T-helper 2 cell (primary cell): ENCODE measurements around the gene TICAM2.

ENCODE experiments used
- DNase-seq, 5 experiments: peaks; one replicate each; pipeline versions ENCODE4 v3.0.0 to v3.0.0-alpha.2; 2012 to 2022

The TICAM2 gene

DNA sequence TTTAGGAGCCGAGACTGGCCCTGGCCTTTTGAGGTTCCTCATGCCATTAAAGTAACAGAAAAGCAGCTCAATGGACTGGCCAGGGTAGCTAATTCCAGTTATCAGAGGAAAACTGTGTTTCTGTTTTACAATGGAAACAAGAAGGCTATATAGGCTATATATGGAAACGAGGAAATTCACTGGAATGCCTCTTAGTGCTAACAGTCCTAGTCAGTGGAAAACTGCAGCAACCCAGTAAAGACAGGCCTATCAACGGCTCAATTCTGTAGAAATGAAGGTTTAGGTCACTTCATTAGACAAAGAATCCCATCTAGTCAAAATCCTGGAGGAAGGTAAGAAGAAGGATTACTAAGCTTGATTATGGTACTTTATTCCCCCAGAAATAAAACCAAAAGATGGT is 3.2 kb upstream of the TICAM2 start:
- DNase-seq = no peak

DNA sequence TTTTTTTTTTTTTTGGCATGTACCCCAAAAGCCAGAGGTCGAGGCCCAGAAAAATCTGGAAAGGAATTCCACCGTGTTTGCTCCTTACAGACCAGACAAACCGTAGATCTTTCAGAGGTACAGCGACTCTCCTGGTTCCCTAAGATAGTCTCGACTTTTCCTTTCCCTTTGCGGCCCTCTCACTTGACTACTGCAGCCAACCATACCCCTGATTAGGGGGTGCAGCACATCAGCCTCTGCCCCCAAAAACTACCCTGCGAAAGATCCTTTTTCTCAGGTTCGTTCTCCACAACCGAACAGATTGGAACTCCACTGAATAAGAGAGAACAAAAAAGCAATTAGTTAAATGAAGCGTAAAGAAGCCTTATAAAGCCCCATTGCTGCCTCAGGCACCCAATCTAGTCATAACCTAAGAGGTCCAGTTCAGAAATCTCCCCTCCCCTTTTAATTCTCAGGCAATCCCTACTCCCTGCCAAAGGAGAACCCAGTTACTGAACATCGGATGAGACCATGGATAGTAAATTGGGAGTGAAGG is 379 bp upstream of the TICAM2 start:
- no peak for DNase-seq

DNA sequence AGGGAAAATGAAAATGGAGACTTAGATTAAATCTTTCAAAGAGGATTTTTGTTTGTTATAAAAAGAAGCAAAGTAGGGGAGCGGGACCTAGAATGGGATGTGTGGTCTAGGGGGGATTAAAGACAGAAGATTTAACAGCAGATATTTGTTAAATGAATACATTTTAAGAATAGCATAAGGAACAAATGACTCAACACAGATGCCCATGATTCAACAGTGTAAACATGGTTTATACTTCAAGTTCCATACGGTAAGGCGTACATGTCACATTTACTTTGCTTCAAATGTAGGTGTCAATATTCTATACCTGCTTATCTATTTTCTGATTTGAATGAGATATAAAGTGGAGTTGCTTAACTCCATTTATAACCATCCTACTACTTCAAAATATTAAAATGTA is 1.5 kb downstream of the TICAM2 start:
- DNase-seq = peak in 1 of 5 experiments; percentile 23

GRCh38 chr5:115599924-115600323 is 2.4 kb downstream of the TICAM2 start:
- DNase-seq = no peak

- DNase-seq = peak in 1 of 5 experiments; percentile 40
Observed at GRCh38 chr5:115599502-115599901, 2.8 kb downstream of the TICAM2 start.

- DNase-seq = no peak
Observed at GRCh38 chr5:115594128-115595047, 7.9 kb downstream of the TICAM2 start.

- DNase-seq = no peak
Observed at GRCh38 chr5:115589043-115589442, 13.2 kb downstream of the TICAM2 start.

GRCh38 chr5:115588640-115589039 is 13.6 kb downstream of the TICAM2 start:
- DNase-seq = no peak

- peak in 1 of 5 experiments; percentile 28 for DNase-seq
Observed at GRCh38 chr5:115586525-115587146, 15.6 kb downstream of the TICAM2 start.

- no peak for DNase-seq
Observed at GRCh38 chr5:115585265-115585664, 17.0 kb downstream of the TICAM2 start.

DNA sequence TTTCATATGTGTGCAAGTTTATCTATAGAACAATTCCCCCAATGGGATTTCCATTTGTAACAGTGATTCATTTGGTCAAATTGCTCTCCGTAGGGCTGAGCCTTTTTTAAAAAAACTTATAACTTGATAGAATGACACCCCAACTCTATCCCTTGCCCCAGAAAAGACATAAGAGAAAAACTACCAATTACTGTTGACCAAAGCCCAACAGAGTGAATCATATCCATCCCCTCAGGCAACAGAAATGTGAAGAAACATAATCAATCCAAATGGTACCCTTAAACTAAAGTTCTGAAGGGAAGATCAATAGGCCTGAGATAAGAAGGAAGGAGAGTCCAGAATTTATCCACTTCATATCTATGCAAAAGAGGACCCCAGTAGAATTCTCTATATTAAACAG is 17.8 kb downstream of the TICAM2 start:
- no peak for DNase-seq

DNA sequence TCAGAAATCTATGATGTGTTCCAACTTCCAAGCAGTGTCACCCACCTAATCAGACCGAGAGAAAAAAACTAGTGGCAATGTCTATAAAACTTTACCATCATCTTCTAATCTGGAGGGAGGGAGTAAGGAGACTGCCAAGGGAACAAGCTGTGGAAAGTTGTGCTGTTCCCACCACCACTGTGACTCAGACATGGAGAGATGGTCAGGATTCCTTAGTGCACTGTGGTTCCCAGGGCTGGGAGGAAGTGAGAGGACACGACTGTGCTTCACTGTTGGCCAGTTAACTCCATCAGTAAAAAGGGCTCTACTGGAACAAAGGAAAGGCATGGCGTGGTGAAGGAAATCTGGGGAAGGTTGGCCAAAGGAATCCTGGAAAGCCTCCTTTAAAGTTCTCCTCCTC is 18.8 kb downstream of the TICAM2 start:
- DNase-seq = no peak

- no peak for DNase-seq
Observed at GRCh38 chr5:115580941-115581340, 21.3 kb downstream of the TICAM2 start.

GRCh38 chr5:115579747-115580173 is 22.5 kb downstream of the TICAM2 start:
- DNase-seq = no peak

- no peak for DNase-seq
Observed at GRCh38 chr5:115579216-115579615, 23.1 kb downstream of the TICAM2 start.

GRCh38 chr5:115578657-115579056 is 23.6 kb downstream of the TICAM2 start:
- DNase-seq = no peak

GRCh38 chr5:115577741-115578140 is 24.5 kb downstream of the TICAM2 start:
- DNase-seq = no peak

DNA sequence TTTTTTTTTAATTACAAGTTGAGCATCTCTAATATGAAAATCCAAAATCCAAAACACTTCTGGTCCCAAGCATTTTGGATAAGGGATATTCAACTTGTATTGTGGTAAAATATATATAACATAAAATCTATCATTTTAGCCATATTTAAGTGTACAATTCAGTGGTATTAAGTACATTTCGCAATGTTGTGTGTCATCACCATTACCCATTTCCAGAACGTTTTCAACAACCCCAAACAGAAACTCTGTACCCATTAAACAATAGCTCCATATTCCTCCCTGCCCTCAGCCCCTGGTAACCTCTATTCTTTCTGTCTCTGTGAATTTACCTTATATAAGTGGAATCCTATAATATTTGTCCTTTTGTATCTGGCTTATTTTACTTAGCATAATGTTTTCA is 24.9 kb downstream of the TICAM2 start:
- DNase-seq = no peak

GRCh38 chr5:115575167-115576070 is 26.9 kb downstream of the TICAM2 start:
- no peak for DNase-seq

DNA sequence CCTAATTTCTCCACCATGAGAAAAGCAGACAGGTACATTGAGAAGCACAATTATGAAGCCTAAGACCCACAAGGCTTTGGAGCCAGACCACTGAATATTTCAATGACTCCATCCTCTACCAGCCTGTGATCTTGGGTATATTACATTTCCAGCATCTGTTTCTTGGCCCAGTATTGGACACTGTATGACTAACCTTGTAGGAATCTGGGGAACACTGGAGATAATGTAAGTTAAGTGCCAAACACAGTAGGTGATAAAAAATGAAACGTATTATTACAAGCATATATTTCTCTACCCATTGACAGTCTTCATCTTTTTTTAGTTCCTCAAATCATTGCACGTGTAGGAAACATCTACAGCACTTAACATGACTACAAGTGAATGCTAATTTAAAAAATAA is 29.1 kb downstream of the TICAM2 start:
- DNase-seq = no peak

DNA sequence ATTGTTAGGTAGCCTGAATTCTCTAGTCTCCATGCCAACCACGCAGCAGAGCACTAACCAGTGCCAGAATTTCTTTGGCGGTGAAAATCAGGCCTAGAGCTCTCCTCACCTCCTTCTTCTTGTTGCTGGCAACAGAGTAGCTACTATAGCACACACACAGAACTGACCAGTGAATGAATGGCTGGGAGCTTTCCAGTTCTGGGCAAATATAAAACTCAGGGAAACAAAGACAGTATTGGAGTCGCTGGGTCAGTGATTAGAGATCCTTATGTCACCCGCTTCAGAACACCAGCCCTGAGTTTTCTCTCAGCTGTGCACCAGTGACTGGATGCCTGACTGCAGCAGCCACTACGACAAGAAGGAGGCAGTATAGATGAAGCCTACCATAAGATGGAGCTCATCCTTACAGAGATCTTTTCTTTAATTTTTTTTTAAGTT is 30.8 kb downstream of the TICAM2 start:
- no peak for DNase-seq

DNA sequence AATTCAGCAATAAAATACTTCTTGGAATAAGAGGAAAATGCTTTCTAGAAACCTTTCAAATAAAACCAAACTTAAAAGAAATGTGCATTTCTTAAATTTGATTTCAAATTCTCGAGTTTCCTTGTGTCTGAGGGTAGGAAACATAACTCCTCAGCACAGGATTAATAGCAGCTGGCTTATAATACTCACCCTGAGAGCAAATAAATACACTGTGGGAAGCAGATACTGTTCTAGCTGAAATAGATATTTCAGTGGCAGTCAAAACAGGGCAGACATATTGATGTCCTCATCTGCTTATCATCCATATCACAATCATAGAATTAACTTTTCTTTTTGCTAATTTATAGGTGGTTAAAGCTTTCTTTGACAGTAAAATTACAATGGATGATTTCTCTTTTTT is 33.6 kb downstream of the TICAM2 start:
- no peak for DNase-seq

- no peak for DNase-seq
Observed at GRCh38 chr5:115565233-115565632, 37.0 kb downstream of the TICAM2 start.
